SU-DHL-6 (cell line): Measurements from ENCODE around the gene CACNG1.

Experiments used
- CTCF ChIP-seq: fragments of 200-600 bp; sonication (generic); IDR thresholded peaks from one replicate; pipeline ENCODE4 v1.5.1; 2017; ENCODE audit warnings: antibody characterized with exemption, mild to moderate bottlenecking, low read length, moderate library complexity; ENCODE audit not compliant: insufficient read depth, poor library complexity, severe bottlenecking
- EZH2phosphoT487 ChIP-seq: fragments of 200-600 bp; sonication (generic), shearing (Covaris generic); conservative IDR thresholded peaks from 2 replicates; pipeline ENCODE4 v1.6.1; 2018; ENCODE audit warnings: mild to moderate bottlenecking, antibody characterized with exemption, low read length, moderate library complexity, mixed read lengths

GRCh38 chr17:67067571-67068482 lies 23.5 kb downstream of the CACNG1 start:
- no peak for TF ChIP-seq CTCF
- no peak for TF ChIP-seq EZH2phosphoT487
